HepG2 (cell line): ENCODE measurements around the gene RBM6. TPM values are rescaled to one million over a fixed set of nuclear protein-coding genes. Genes with fewer than 3 reads are reported as not detected.

ENCODE experiments used
- ATAC-seq: fragments of 200-7000 bp; cut with Tn5 transposase; 3 replicates; pipeline ENCODE4 v1.9.1; 2020; ENCODE audit warnings: mild to moderate bottlenecking, moderate library complexity
- BruUV-seq: library from RNA; stranded (reverse); fragments of 400-500 nt; replicated peaks from 2 replicates; lab custom pipeline; 2021; lab: Mats Ljungman, UMichigan
- CTCF ChIA-PET: fragments of 300-600 bp; formaldehyde crosslinking; extraction: SDS; loops from one replicate; lab custom pipeline; 2021; ENCODE audit warnings: low total read pairs, inconsistent platforms, low intra/inter-chr PET ratio; lab: Yijun Ruan, JAX
- POLR2A ChIA-PET: fragments of 350-600 bp; sonication (Branson Sonifier 250); formaldehyde crosslinking; loops from one replicate; lab custom pipeline; 2020; ENCODE audit warnings: antibody characterized with exemption, inconsistent platforms; lab: Yijun Ruan, JAX
- DNase-seq: peaks from one replicate; pipeline ENCODE4 v3.0.0-alpha.2; 2015; ENCODE audit warnings: low spot score
- FAIRE-seq: peaks from 3 replicates; lab custom pipeline; 2011; peaks lifted over from hg19 to GRCh38; lab: Jason Lieb, UNC
- H2AFZ ChIP-seq: one replicate; pipeline ENCODE4 v1.6.1; 2011; ENCODE audit warnings: low read length, inconsistent platforms
- H3K27ac ChIP-seq: fragments of 300-600 bp; 3 replicates; pipeline ENCODE4 v1.8.0; 2011; ENCODE audit warnings: mixed run types, mild to moderate bottlenecking, mixed read lengths, low read length, inconsistent platforms; ENCODE audit not compliant: insufficient read depth; ENCODE audit errors: extremely low read length
- H3K27me3 ChIP-seq, 2 experiments: fragments of 200-600 bp in 1 of 2; 2 replicates in 1 of 2; 3 replicates in 1 of 2; pipeline versions ENCODE4 v1.6.0 to v1.8.0; 2011; ENCODE audit warnings: low read length in 2 of 2, mild to moderate bottlenecking in 2 of 2, moderate library complexity in 2 of 2, inconsistent platforms in 1 of 2; ENCODE audit not compliant: insufficient read depth in 2 of 2, control insufficient read depth in 1 of 2
- H3K36me3 ChIP-seq, 2 experiments: fragments of 200-600 bp in 1 of 2; replicated peaks in 1 of 2; 2 replicates in 1 of 2; 3 replicates in 1 of 2; pipeline versions ENCODE4 v1.5.1 to v1.8.0; 2011; ENCODE audit warnings: low read length in 2 of 2, inconsistent platforms in 1 of 2; ENCODE audit not compliant: insufficient read depth in 2 of 2, control insufficient read depth in 1 of 2
- H3K4me1 ChIP-seq: 2 replicates; pipeline ENCODE4 v1.5.1; 2012; ENCODE audit warnings: low read length, inconsistent platforms; ENCODE audit not compliant: insufficient read depth
- H3K4me2 ChIP-seq: 2 replicates; pipeline ENCODE4 v1.6.0; 2011; ENCODE audit warnings: low read depth, low read length, inconsistent platforms
- H3K4me3 ChIP-seq, 3 experiments: fragments of 200-600 bp in 1 of 3; sonication (generic), shearing (Covaris generic) in 1 of 3; replicated peaks in 1 of 3; 2 replicates each; pipeline ENCODE4 v1.5.1; 2011 to 2016; ENCODE audit warnings: low read length in 3 of 3, inconsistent platforms in 2 of 3, low read depth in 2 of 3, mild to moderate bottlenecking in 2 of 3, control low read depth in 1 of 3, mixed read lengths in 1 of 3; ENCODE audit not compliant: insufficient read depth in 1 of 3
- H3K79me2 ChIP-seq: one replicate; pipeline ENCODE4 v1.6.1; 2011; ENCODE audit warnings: low read length, inconsistent platforms; ENCODE audit not compliant: insufficient read depth
- H3K9ac ChIP-seq: 2 replicates; pipeline ENCODE4 v1.6.0; 2011; ENCODE audit warnings: mild to moderate bottlenecking, low read depth, low read length, inconsistent platforms; ENCODE audit not compliant: insufficient read depth
- H3K9me3 ChIP-seq: 2 replicates; pipeline ENCODE4 v1.5.1; 2012; ENCODE audit warnings: mild to moderate bottlenecking, low read length
- H4K20me1 ChIP-seq: 2 replicates; pipeline ENCODE4 v1.6.0; 2011; ENCODE audit warnings: inconsistent platforms, mild to moderate bottlenecking, low read length, moderate library complexity; ENCODE audit not compliant: insufficient read depth
- CHCHD3 ChIP-seq: sonication (generic); formaldehyde crosslinking; IDR thresholded peaks from 2 replicates; pipeline ENCODE4 v1.8.0; 2022; ENCODE audit warnings: mild to moderate bottlenecking, missing genetic modification reagents, moderate library complexity
- EZH2 ChIP-seq: conservative IDR thresholded peaks from 2 replicates; pipeline ENCODE4 v1.6.1; 2012; ENCODE audit warnings: mild to moderate bottlenecking, low read depth, low read length, moderate library complexity
- FOXJ3 ChIP-seq: sonication (generic); formaldehyde crosslinking; IDR thresholded peaks from 2 replicates; pipeline ENCODE4 v1.4.0; 2020; ENCODE audit warnings: missing genetic modification reagents, mild to moderate bottlenecking, borderline replicate concordance
- HHEX ChIP-seq: IDR thresholded peaks from 2 replicates; pipeline ENCODE4 v1.6.1; 2016; ENCODE audit warnings: control low read depth
- HOXA3 ChIP-seq: sonication (generic); formaldehyde crosslinking; IDR thresholded peaks from 2 replicates; pipeline ENCODE4 v1.5.0; 2020; ENCODE audit warnings: missing genetic modification reagents
- KDM1A ChIP-seq: IDR thresholded peaks from 2 replicates; pipeline ENCODE4 v1.6.1; 2016; ENCODE audit warnings: missing compliant biosample characterization
- TAF1 ChIP-seq: sonication (generic); formaldehyde crosslinking; IDR thresholded peaks from 2 replicates; pipeline ENCODE4 v1.4.0; 2020; ENCODE audit warnings: missing genetic modification reagents
- ZBTB4 ChIP-seq: sonication (generic); formaldehyde crosslinking; IDR thresholded peaks from 2 replicates; pipeline ENCODE4 v1.4.0; 2020; ENCODE audit warnings: missing genetic modification reagents, mild to moderate bottlenecking, borderline replicate concordance
- ZFP90 ChIP-seq: sonication (generic); formaldehyde crosslinking; IDR thresholded peaks from 2 replicates; pipeline ENCODE4 v1.8.0; 2022; ENCODE audit warnings: missing genetic modification reagents, mild to moderate bottlenecking, inconsistent platforms, borderline replicate concordance
- ZNF317 ChIP-seq: sonication (generic); formaldehyde crosslinking; IDR thresholded peaks from 2 replicates; pipeline ENCODE4 v1.5.0; 2020; ENCODE audit warnings: mild to moderate bottlenecking, missing genetic modification reagents
- ZNF350 ChIP-seq: sonication (generic); formaldehyde crosslinking; IDR thresholded peaks from 2 replicates; pipeline ENCODE4 v1.4.0; 2020; ENCODE audit warnings: mild to moderate bottlenecking, low read depth, missing genetic modification reagents, borderline replicate concordance
- ZNF484 ChIP-seq: sonication (generic); formaldehyde crosslinking; IDR thresholded peaks from 2 replicates; pipeline ENCODE4 v1.5.1; 2020; ENCODE audit warnings: mild to moderate bottlenecking, low read depth, missing genetic modification reagents, borderline replicate concordance
- ZNF550 ChIP-seq: sonication (generic); formaldehyde crosslinking; IDR thresholded peaks from 2 replicates; pipeline ENCODE4 v1.4.0; 2020; ENCODE audit warnings: mild to moderate bottlenecking, missing genetic modification reagents, borderline replicate concordance
- ZNF652 ChIP-seq: IDR thresholded peaks from 2 replicates; pipeline ENCODE4 v1.6.1; 2016; ENCODE audit warnings: low read depth, borderline replicate concordance
- ZNF713 ChIP-seq: sonication (generic); formaldehyde crosslinking; IDR thresholded peaks from 2 replicates; pipeline ENCODE4 v1.4.0; 2020; ENCODE audit warnings: mild to moderate bottlenecking, missing genetic modification reagents
- ZNF766 ChIP-seq: sonication (generic); formaldehyde crosslinking; IDR thresholded peaks from 2 replicates; pipeline ENCODE4 v1.5.0; 2020; ENCODE audit warnings: missing genetic modification reagents, borderline replicate concordance
- WGBS: methylation state at CpG from one replicate; pipeline ENCODE4 v1.1.6; 2017; ENCODE audit warnings: low lambda C conversion rate; 5-methylcytosine and 5-hydroxymethylcytosine counted together
- in situ Hi-C: cut with HindIII; loops from 2 replicates; pipeline ENCODE4 v1.10.0; 2017; ENCODE audit warnings: low pct_unique_long_range_greater_than_20kb; ENCODE audit not compliant: extremely low pct_ligation_motif_present
- intact Hi-C: fragments of 100-400 bp; cut with micrococcal nuclease; formaldehyde crosslinking; loops from one replicate; pipeline ENCODE4 v1.10.0; 2022; ENCODE audit not compliant: unreplicated experiment
- polyA plus RNA-seq, 8 experiments: library from polyadenylated mRNA; depleted of rRNA in 3 of 8; stranded (reverse) in 7 of 8; unstranded in 1 of 8; fragments of >200 nt; fragmentation: Illumina TruSeq in 4 of 8; extraction: Trizol in 4 of 8; gene quantifications; 2 replicates each; pipeline versions ENCODE4 v1.2.1 to v1.2.3, GENCODE V29; 2011 to 2016; ENCODE audit warnings: low read depth in 4 of 8, missing spikeins in 1 of 8, mixed read lengths in 1 of 8; ENCODE audit not compliant: insufficient read depth in 1 of 8
- total RNA-seq, 5 experiments: library from RNA; depleted of rRNA; stranded (reverse); fragments of >200 nt; fragmentation: Illumina TruSeq; extraction: Trizol; gene quantifications; 2 replicates each; pipeline ENCODE4 v1.2.3, GENCODE V29; 2016; ENCODE audit warnings: low read depth in 1 of 5
- TF ChIP-seq, protein P1 (sequence below): sonication (generic); formaldehyde crosslinking; IDR thresholded peaks from 2 replicates; pipeline ENCODE4 v1.8.0; 2022; ENCODE audit warnings: mild to moderate bottlenecking, missing genetic modification reagents, moderate library complexity

RBM6 gene
- total and polyA plus RNA-seq, 2 of the 13 experiments (the other 11 are each of a cell fraction or from before 2014, with no cell fraction given) = 72.7 to 86.1 TPM

- TF ChIP-seq, protein P1, sequence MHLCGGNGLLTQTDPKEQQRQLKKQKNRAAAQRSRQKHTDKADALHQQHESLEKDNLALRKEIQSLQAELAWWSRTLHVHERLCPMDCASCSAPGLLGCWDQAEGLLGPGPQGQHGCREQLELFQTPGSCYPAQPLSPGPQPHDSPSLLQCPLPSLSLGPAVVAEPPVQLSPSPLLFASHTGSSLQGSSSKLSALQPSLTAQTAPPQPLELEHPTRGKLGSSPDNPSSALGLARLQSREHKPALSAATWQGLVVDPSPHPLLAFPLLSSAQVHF (CRISPR knock-in tag) = no peak
- TF ChIP-seq CHCHD3 = no peak
- no peak for TF ChIP-seq ZFP90
- TF ChIP-seq EZH2 = no peak
- TF ChIP-seq HOXA3 (CRISPR knock-in tag) = peak; percentile 71
- TF ChIP-seq ZNF317 = no peak
Observed at GRCh38 chr3:49972656-49973055, 32.7 kb downstream of the RBM6 start (continued).

GRCh38 chr3:49976942-49977341 is 37.0 kb downstream of the RBM6 start:
- H3K79me2 ChIP-seq = no peaks in the 10 kb centered on the region
- no TSS peak for BruUV-seq
- CTCF ChIA-PET = no interaction called here

GRCh38 chr3:49984394-49984793 is 44.4 kb downstream of the RBM6 start:
- no peak overlapping the region for H3K9ac ChIP-seq
- intact Hi-C loops (no loop called here), in situ Hi-C loops (no loop called here)
- WGBS = 91% methylated on average over 13 of the region's 13 CpGs
- H3K4me3 ChIP-seq = no peak overlapping the region
- BruUV-seq = no TSS peak
- H3K36me3 ChIP-seq = peaks cover 5 to 14% of the 10 kb centered on the region in 2 experiments
- H2AFZ ChIP-seq = no peak overlapping the region
- no peaks in the 10 kb centered on the region for H3K79me2 ChIP-seq
- no peak overlapping the region for H3K4me2 ChIP-seq
- DNase-seq (no peak), ATAC-seq (no peak), FAIRE-seq (no peak)
- no peaks in the 10 kb centered on the region for H3K27me3 ChIP-seq
- H3K9me3 ChIP-seq = no peaks in the 10 kb centered on the region
- no peaks in the 10 kb centered on the region for H3K4me1 ChIP-seq
- H4K20me1 ChIP-seq = no peaks in the 10 kb centered on the region
- no peak overlapping the region for H3K27ac ChIP-seq
- POLR2A ChIA-PET = no interaction called here
- CTCF ChIA-PET = no interaction called here
- TF ChIP-seq ZNF550 (CRISPR knock-in tag) (no peak), ZNF484 (CRISPR knock-in tag) (no peak), ZNF652 (CRISPR knock-in tag) (no peak), ZNF713 (CRISPR knock-in tag) (no peak), KDM1A (CRISPR knock-in tag) (no peak), FOXJ3 (no peak), ZBTB4 (CRISPR knock-in tag) (no peak), HHEX (CRISPR knock-in tag) (no peak), ZNF350 (no peak), TAF1 (no peak)

More at GRCh38 chr3:49976942-49977341, 37.0 kb downstream of the RBM6 start:
- WGBS = 94% methylated on average over 2 of the region's 2 CpGs
- peaks cover 11% of the 10 kb centered on the region for H3K4me1 ChIP-seq
- DNase-seq = no peak
- in situ Hi-C loops = no loop called here
- no peak for TF ChIP-seq ZNF766
- TF ChIP-seq, all 625 proteins: peak for 0
- H3K27ac ChIP-seq = no peak overlapping the region
- no peaks in the 10 kb centered on the region for H3K9me3 ChIP-seq
- H3K4me3 ChIP-seq = no peak overlapping the region
- no peak for ATAC-seq
- POLR2A ChIA-PET = no interaction called here
- H3K27me3 ChIP-seq = no peaks in the 10 kb centered on the region
- intact Hi-C loops = no loop called here
- no peak overlapping the region for H3K9ac ChIP-seq
- FAIRE-seq = no peak
- H2AFZ ChIP-seq = no peak overlapping the region
- no peaks in the 10 kb centered on the region for H4K20me1 ChIP-seq
- peaks cover 8 to 39% of the 10 kb centered on the region in 2 experiments for H3K36me3 ChIP-seq
- no peak overlapping the region for H3K4me2 ChIP-seq
